C4-2B (cell line): ENCODE measurements around the gene YWHAG.

Experiments used
- H3K27ac ChIP-seq: fragments of 450-650 bp; 2 replicates; pipeline ENCODE4 v1.5.1; 2017
- ZFX ChIP-seq: fragments of 450-650 bp; IDR thresholded peaks from 2 replicates; pipeline ENCODE4 v1.6.1; 2017
- TF ChIP-seq, protein P1 (sequence below): fragments of 450-650 bp; conservative IDR thresholded peaks from 2 replicates; pipeline ENCODE4 v1.5.1; 2017; ENCODE audit warnings: mild to moderate bottlenecking

Gene YWHAG

DNA sequence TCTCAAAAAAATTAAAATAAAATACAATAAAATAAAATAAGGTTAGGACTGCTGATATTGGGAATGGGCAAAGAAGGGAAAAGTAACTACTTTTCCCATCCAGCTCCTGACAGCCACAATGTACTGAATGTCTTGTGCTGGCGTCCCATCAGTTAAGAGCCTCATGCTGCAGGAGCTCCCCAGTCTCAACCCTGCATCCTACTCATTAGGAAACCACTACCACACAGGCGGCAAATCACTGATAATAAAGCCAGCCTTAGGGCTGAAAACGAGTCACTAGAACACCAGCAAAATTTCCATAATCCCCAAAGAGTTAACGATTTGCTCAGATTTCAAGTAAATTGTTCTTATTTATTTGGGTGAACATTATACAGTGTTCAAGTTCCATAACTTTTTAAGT is 4.3 kb downstream of the YWHAG start:
- no peak overlapping the region for H3K27ac ChIP-seq
- TF ChIP-seq, protein P1, sequence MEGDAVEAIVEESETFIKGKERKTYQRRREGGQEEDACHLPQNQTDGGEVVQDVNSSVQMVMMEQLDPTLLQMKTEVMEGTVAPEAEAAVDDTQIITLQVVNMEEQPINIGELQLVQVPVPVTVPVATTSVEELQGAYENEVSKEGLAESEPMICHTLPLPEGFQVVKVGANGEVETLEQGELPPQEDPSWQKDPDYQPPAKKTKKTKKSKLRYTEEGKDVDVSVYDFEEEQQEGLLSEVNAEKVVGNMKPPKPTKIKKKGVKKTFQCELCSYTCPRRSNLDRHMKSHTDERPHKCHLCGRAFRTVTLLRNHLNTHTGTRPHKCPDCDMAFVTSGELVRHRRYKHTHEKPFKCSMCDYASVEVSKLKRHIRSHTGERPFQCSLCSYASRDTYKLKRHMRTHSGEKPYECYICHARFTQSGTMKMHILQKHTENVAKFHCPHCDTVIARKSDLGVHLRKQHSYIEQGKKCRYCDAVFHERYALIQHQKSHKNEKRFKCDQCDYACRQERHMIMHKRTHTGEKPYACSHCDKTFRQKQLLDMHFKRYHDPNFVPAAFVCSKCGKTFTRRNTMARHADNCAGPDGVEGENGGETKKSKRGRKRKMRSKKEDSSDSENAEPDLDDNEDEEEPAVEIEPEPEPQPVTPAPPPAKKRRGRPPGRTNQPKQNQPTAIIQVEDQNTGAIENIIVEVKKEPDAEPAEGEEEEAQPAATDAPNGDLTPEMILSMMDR = no peak
- TF ChIP-seq ZFX = no peak

DNA sequence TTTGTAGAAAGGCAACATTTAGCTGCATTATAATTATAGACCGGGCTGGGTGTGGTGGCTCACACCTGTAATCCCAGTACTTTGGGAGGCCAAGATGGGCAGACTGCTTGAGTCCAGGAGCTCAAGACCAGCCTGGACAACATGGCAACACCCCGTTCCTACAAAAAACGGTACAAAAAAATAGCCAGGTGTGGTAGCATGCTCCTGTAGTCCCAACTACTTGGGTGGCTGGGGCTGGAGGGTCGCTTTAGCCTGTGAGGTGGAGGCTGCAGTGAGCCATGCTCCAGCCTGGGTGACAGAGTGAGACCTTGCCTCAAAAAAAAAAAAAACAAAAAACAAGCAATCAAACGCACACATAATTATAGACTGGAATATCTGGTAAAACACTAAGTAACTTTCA is 5.0 kb downstream of the YWHAG start:
- TF ChIP-seq ZFX = no peak

DNA sequence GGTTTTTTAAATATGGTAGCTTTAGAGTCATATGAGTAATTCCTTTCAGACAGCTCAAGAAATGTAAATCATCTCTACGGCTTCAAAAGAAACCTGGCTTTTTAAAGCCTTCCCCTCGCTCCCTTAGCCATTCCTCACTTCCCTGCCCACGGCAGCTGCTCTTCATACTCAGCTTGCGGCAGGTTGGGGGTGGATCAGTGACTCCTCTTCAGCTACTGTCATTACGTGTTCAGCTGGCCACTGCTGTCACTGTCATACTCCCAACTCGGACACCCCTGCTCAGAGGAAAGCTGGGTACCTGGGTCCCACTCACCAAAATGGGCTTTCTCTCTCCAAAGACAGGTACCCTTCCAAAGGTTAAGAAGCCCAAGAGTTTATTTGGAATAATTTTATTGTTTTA is 6.6 kb downstream of the YWHAG start:
- TF ChIP-seq, protein P1 = no peak
- TF ChIP-seq ZFX = no peak
- H3K27ac ChIP-seq = no peak overlapping the region

More for the DNA sequence above, 5.0 kb downstream of the YWHAG start:
- H3K27ac ChIP-seq = no peak overlapping the region

- TF ChIP-seq ZFX = no peak
- TF ChIP-seq, protein P1 = no peak
- no peak overlapping the region for H3K27ac ChIP-seq
Observed at GRCh38 chr7:76351372-76351771, 7.4 kb downstream of the YWHAG start.

- no peak for TF ChIP-seq ZFX
- TF ChIP-seq, protein P1 = no peak
- H3K27ac ChIP-seq = no peak overlapping the region
Observed at GRCh38 chr7:76349313-76349885, 9.4 kb downstream of the YWHAG start.

DNA sequence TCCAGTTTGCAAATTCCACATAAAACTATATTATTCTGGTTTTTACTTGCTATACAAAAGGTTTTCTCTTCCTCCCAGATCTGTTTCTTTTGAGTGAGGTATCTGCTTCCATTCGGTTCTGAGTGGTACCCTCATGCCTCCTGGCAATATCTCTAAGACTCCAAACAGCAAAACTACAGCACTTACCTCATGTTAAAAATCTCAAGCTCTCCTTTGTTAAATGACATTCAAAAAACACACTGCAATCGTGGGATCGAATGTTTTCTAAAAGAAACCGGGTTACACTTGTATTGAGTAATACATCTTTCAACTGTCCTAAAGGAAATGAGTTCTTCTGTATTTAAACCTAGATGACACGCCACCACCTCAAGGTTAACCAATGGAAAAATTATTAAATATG is 11.1 kb downstream of the YWHAG start:
- no peak for TF ChIP-seq ZFX
- TF ChIP-seq, protein P1 = no peak
- H3K27ac ChIP-seq = no peak overlapping the region

DNA sequence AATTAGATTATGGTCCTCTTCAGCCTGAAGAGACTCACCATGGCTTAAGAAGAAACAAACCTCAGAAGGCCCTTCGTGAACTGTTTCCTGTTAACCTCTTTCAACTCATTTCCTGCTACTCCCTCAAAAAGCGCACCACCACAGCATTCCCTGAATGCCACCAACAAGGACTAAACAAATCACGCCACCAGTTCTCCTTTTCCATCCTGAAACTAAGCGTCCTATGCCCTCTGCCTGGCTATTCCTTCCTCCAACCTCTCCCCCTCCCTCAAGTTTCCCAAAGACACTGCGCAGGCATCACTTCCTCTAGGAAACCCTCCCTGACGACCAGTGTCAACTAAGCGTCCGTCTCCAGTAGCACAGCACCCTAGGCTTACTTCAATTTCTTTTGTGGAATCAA is 12.0 kb downstream of the YWHAG start:
- TF ChIP-seq, protein P1 = no peak
- TF ChIP-seq ZFX = no peak
- H3K27ac ChIP-seq = no peak overlapping the region

- no peak for TF ChIP-seq ZFX
- TF ChIP-seq, protein P1 = no peak
- H3K27ac ChIP-seq = no peak overlapping the region
Observed at GRCh38 chr7:76346097-76346496, 12.7 kb downstream of the YWHAG start.
